GM19397 (cell line): ENCODE measurements around the gene RRAD.
A peak's percentile ranks its signal among the peaks of the same experiment; 100 is the strongest.
"Not testable (repeated sequence)": the region's sequence is repeated elsewhere in the genome, so short reads cannot be mapped to it uniquely, and the experiment has no call there.

Experiments
- ATAC-seq: cut with Tn5 transposase; IDR thresholded peaks from one replicate; pipeline ENCODE4 v1.9.1; 2021; ENCODE audit warnings: mild to moderate bottlenecking, moderate library complexity; ENCODE audit not compliant: unreplicated experiment

The RRAD gene

GRCh38 chr16:66935314-66936011, 10.1 kb upstream of the RRAD start, which contains the start of gene CES2:
Gene CES2, plus strand, starts transcription at chr16:66935516. Its CDS starts 120 bp downstream, at chr16:66935636.
- ATAC-seq: no peak

- ATAC-seq: not testable (repeated sequence)
These were observed 9.5 kb upstream of the RRAD start for GRCh38 chr16:66934839-66935313.

GRCh38 chr16:66934138-66934838, 9.0 kb upstream of the RRAD start, which contains the start of gene CIAO2B:
Gene CIAO2B, minus strand, starts transcription at chr16:66934402. Its CDS starts 38 bp downstream, at chr16:66934364.
- ATAC-seq: peak; percentile 84

DNA sequence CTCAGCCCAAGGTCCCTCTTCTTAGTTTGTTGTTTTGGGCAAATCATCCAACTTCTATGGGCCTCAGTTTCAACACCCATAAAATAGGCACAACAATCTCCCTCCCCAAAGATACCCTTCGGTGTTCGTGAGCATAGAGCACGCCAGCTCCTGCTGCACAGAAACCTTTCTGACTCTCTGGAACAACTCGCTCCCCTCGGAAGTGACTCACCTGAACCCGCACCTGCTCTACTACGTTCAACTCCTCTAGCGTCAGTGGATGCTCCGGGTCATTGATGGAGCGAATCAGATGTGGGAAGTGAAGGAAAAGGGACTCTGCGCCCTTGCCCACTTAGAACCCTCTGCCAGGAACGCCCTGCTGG, 8.4 kb upstream of the RRAD start:
- ATAC-seq: peak; percentile 10

DNA sequence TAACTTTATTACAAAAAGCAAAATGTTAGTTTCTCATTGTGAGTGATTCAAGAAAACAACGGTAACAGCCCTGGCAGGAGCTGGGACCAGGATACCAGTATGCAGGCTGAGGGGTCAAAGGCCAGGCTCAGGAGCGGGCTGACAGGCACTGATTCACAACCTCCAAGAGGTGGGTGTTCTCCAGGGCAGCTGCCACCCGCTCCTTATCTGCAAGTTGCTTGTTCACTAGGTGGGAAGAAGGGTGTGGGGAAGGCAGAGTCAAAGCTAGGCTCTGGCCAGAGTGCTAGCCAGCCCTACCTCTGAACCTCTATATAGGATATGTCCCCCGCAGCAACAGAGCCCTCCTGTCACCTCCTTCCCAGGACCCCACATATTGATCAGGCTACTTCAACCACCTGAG, 6.7 kb upstream of the RRAD start:
- no peak for ATAC-seq

- ATAC-seq: no peak
These were observed 6.3 kb upstream of the RRAD start for GRCh38 chr16:66931665-66932064.

DNA sequence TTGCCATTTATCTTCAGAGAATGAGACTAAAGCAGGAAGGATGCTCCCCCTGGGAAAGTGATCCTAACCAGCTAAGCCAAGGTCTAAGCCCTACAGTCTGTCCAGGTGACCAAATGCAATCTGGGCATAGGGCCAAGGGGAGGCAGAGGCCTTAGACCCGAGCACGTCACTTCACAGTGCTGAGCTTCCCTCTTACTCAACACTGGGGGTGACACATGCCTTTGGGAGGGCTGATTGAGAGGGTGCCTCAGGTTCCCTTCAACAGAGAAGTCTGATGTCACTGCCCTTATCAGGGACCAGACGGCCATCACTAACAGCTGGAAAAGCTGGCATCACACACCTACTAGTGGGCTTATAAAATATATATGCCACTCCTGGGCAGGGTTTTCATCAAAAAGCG, 4.9 kb upstream of the RRAD start:
- ATAC-seq: no peak

DNA sequence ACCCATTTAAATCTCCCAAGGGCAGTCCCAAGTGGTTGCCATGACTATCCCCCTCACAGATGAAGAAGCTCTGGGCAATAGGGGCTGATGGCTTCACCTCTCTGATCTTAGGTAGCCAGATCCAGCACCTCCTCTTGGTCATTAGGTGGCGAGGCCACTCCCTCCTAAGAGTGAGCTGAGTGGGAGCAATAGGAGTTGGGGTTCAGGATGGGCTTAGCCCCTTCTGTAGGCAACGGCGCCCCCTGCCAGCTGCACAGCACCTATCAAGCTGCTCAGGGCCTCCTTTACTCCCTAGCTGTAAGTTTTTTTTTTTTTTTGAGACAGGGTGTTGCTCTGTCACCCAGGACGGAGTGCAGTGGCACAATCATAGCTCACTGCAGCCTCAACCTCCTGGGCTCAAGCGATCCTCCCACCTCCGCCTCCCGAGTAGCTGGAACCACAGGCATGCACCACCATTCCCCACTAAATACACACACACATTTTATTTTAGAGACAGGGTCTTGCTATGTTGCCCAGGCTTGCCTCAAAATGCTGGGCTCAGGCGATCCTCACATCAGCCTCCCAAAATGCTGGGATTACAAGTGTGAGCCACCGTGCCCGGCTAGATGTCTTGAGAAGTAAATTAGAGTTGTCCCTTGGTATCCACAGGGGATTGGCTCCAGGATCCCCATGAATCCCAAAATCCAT, 3.5 kb upstream of the RRAD start:
- ATAC-seq: no peak

DNA sequence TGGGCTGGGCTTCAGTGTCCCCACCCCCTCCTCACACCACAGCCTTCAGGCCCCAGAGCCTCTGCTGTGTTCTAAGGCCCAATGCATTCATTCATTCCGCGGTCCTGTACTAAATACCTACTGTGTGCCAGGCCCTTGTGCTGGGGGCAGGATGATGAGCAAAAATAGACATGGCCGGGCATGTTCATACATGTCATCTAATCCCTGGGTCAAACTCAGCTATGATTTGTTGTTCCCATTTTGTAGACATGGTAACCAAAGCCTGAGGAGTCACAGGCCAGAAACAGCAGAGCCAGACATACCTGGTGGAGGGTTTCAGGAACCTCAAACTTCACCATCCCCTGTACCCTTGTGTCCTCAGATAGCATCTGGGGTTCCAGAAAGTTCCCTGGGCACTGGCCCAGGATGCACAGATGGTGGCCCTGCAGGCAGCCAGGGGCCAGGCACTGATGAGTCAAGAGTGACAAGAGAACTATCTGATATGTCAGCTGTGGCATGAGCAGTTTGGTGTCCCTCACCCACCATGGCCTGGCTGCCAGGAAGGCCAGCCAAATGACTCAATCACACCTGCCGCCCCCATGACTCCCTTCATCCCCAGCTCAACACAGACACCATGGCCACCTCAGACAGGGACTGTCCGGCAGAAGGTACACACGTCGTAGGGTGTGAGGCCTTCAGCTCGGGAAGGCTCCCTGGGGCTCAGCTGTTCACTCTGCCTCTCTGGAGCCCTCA, 2.7 kb upstream of the RRAD start:
- ATAC-seq: no peak

GRCh38 chr16:66926961-66927436, 1.7 kb upstream of the RRAD start:
- ATAC-seq: no peak

DNA sequence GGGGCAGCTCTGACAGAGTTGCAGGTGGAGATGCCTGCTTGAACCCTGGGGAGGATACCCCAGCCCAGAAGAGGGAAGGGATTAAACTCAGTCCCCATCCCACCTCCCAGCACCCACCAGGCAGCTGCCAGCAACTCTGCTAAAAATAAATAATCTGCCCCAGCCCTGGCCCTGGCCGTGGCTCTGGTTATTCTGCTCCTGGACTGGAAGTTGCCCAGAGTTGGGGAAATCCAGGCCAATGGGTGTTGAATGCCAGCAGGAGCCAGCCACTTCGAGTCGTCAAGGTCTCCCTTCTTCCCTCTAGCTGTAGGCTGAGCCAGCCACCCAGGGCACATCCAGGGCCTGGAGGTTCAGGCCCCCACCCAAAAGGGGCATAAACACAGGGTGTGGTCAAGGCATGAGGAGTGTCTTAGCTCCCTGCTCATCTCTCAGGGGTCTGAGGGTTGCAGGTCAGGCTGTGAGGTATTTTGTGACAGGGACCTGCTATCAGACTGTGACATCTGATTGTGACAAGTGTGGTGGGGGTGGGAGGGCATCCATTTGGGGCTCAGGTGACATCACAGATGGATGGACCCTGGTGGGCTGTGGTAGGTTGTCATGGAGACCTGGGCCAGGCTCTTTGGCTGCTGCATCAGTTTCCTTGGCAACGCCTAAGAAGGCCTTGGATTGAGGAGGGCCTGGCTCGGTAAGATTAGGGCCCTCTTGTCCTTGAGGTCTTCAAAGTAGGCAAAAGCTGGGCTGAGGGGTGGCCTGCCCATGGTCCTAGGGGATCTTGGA, 1.0 kb upstream of the RRAD start:
- ATAC-seq: no peak

GRCh38 chr16:66924527-66925321, 611 bp downstream of the RRAD start:
- ATAC-seq: no peak

DNA sequence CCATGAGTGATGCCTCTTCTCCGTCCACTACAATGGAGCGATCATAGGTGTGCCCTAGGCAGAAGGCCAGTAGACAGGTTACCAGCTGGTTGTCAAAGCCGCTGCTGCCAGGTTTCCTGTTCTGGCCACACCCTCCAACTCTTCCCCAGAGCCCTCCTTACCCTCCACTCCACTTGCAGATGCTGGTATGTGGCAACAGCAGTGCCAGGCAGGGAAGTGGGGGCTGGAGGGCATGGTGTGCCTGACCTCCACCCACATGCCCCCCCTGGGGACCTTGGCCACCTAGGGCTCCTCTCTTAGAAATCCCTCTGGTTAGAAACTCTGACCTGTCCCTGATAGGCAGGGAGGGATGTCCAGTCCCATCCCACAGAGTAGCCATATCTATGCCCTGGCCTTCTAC, 1.5 kb downstream of the RRAD start:
- ATAC-seq: no peak

GRCh38 chr16:66923247-66923731, 2.0 kb downstream of the RRAD start:
- no peak for ATAC-seq

GRCh38 chr16:66921729-66922450, 3.4 kb downstream of the RRAD start:
- ATAC-seq: no peak

DNA sequence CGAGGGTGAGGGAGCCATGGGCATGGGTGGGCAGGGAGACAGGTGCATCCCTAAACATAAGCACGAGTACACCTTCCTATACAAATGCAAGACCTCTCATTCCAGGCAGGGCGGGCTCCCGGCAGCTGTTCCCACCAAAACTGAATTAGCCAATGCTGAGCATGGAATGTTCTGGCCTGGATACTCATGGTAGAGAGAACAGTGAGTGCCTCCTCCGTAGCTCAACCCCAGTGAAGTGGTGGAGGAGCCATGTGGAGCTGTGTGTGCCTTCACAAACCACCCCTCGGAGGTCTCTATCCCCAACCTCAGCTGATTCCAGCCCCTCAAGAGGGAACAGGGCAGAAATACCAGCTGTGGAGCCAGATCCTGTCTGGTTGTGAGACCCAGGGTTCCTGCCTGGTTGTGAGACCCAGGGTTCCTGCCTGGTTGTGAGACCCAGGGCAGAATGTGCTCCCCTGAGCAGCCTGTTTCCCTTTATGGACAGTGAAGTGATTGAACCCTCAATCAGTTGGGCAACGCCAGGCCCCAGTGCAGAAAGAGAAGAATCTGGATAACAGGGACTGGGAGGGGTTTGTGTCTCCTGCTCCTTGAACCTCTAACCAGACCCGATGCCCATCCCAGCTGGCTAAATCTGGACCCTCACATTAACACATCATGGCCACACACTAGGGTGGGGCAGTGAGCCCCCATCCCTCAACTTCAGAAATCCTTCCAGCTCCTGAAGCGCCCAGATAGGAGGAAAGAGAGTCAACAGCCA, 4.2 kb downstream of the RRAD start:
- ATAC-seq: no peak

- no peak for ATAC-seq
These were observed 5.1 kb downstream of the RRAD start for GRCh38 chr16:66920299-66920590.
